NCI-H69 (cell line): ENCODE data around the gene HTR4.
"Not testable (repeated sequence)": the region's sequence is repeated elsewhere in the genome, so short reads cannot be mapped to it uniquely, and the experiment has no call there.

Source experiments
- DNase-seq: peaks from one replicate; lab custom pipeline; 2025; lab: John Stamatoyannopoulos, UW

The HTR4 gene

GRCh38 chr5:148476302-148476701 is 178.0 kb downstream of the HTR4 start:
- DNase-seq: no peak

- DNase-seq: no peak
Observed at GRCh38 chr5:148474025-148474511, 180.3 kb downstream of the HTR4 start.

GRCh38 chr5:148471379-148471778 is 182.9 kb downstream of the HTR4 start:
- no peak for DNase-seq

GRCh38 chr5:148469501-148469935 is 184.8 kb downstream of the HTR4 start:
- peak; percentile 90 for DNase-seq

- not testable (repeated sequence) for DNase-seq
Observed at GRCh38 chr5:148468746-148469145, 185.6 kb downstream of the HTR4 start.

- peak; percentile 57 for DNase-seq
Observed at GRCh38 chr5:148467958-148468357, 186.4 kb downstream of the HTR4 start.

GRCh38 chr5:148466236-148466580 is 188.1 kb downstream of the HTR4 start:
- DNase-seq: no peak

GRCh38 chr5:148465381-148466235 is 188.7 kb downstream of the HTR4 start:
- DNase-seq: peak; percentile 79

GRCh38 chr5:148459669-148460068 is 194.7 kb downstream of the HTR4 start:
- no peak for DNase-seq

- peak; percentile 59 for DNase-seq
Observed at GRCh38 chr5:148458036-148458888, 196.1 kb downstream of the HTR4 start.

GRCh38 chr5:148457183-148457620 is 197.1 kb downstream of the HTR4 start:
- DNase-seq: peak; percentile 99

GRCh38 chr5:148455185-148455584 is 199.1 kb downstream of the HTR4 start:
- DNase-seq: peak; percentile 21

- DNase-seq: no peak
Observed at GRCh38 chr5:148454576-148454975, 199.8 kb downstream of the HTR4 start.

- DNase-seq: no peak
Observed at GRCh38 chr5:148452499-148453193, 201.7 kb downstream of the HTR4 start.

GRCh38 chr5:148446611-148447010 is 207.7 kb downstream of the HTR4 start:
- DNase-seq: no peak

- DNase-seq: no peak
Observed at GRCh38 chr5:148445578-148445977, 208.7 kb downstream of the HTR4 start.

- DNase-seq: peak; percentile 76
Observed at GRCh38 chr5:148443998-148444397, 210.3 kb downstream of the HTR4 start.

- DNase-seq: no peak
Observed at GRCh38 chr5:148443241-148443640, 211.1 kb downstream of the HTR4 start.

- DNase-seq: no peak
Observed at GRCh38 chr5:148438933-148439332, 215.4 kb downstream of the HTR4 start.

- no peak for DNase-seq
Observed at GRCh38 chr5:148437249-148437648, 217.1 kb downstream of the HTR4 start.

- no peak for DNase-seq
Observed at GRCh38 chr5:148436029-148436428, 218.3 kb downstream of the HTR4 start.

GRCh38 chr5:148433826-148434225 is 220.5 kb downstream of the HTR4 start:
- DNase-seq: no peak
